AG10803 (cell line): ENCODE measurements around the gene WDR26.

Source experiments
- DNase-seq: peaks from one replicate; pipeline ENCODE4 v3.0.0; 2010; ENCODE audit warnings: low read depth
- H3K4me3 ChIP-seq: 2 replicates; pipeline ENCODE4 v1.5.1; 2011; ENCODE audit warnings: mild to moderate bottlenecking, low read length, control low read depth
- CTCF ChIP-seq: conservative IDR thresholded peaks from 2 replicates; pipeline ENCODE4 v1.5.1; 2011; ENCODE audit warnings: mild to moderate bottlenecking, low read length, control low read depth, inconsistent platforms

WDR26 gene

GRCh38 chr1:224433701-224434672 is 610 bp downstream of the WDR26 start:
- H3K4me3 ChIP-seq: peak overlapping the region; percentile 95
- no peak for TF ChIP-seq CTCF
- DNase-seq: peak; percentile 13

DNA sequence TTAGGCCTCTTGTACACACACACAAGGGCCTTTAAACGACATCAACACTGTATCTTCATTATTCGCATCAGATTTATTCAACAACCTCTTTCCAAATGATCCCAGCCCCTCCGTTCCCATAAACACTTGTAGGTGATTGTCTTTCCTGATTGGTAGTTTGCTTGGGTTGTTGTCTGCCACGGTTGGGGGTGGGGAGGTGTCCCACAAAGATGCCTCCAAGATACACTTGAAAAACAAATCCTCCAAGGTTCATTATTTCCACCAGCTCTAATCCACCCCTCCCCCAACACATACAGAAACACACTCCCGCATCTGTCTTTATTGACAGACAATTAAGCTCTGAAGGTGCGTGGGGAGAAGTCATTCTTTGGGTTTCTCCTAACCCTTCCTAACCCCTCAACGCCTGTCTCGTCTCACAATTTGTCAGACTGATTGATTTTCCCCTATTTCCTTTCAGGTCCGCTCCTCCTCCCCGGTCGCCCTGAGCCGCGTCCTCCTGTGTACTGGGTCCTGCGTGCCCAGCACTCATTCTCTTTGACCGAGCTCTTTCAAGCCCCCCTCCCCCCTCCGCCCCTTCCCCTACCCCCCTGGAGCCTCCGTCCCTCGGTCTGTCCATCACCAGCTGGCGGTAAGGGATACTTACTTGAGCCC is 1.4 kb downstream of the WDR26 start:
- no peak for TF ChIP-seq CTCF
- peak overlapping the region; percentile 95 for H3K4me3 ChIP-seq
- DNase-seq: peak; percentile 4

- DNase-seq: peak; percentile 15
- H3K4me3 ChIP-seq: peak overlapping the region; percentile 95
- no peak for TF ChIP-seq CTCF
These were observed 1.9 kb downstream of the WDR26 start for GRCh38 chr1:224432672-224433040.

DNA sequence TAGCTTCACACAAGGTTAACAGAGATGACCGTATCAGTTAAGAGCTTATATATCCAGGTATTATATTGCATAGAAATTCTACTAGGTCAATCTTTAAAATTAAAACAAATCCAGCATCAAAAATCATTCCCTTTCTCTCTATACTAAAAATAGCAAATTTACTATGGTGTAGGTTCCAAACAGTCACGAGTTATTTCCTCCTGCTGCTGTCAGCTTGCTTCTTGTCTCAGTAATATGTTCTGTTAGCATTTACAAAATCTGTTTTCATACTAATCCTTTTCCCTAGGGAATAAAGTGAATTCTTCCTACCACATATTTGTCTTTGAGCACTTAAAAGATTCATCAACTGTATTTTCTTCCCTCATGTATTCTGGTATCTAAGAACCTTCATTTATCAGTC is 2.5 kb downstream of the WDR26 start:
- H3K4me3 ChIP-seq: peak overlapping the region; percentile 95
- peak; percentile 66 for DNase-seq
- no peak for TF ChIP-seq CTCF

- no peak for TF ChIP-seq CTCF
- no peak for DNase-seq
- H3K4me3 ChIP-seq: peak overlapping the region; percentile 95
These were observed 2.9 kb downstream of the WDR26 start for GRCh38 chr1:224431726-224432125.

DNA sequence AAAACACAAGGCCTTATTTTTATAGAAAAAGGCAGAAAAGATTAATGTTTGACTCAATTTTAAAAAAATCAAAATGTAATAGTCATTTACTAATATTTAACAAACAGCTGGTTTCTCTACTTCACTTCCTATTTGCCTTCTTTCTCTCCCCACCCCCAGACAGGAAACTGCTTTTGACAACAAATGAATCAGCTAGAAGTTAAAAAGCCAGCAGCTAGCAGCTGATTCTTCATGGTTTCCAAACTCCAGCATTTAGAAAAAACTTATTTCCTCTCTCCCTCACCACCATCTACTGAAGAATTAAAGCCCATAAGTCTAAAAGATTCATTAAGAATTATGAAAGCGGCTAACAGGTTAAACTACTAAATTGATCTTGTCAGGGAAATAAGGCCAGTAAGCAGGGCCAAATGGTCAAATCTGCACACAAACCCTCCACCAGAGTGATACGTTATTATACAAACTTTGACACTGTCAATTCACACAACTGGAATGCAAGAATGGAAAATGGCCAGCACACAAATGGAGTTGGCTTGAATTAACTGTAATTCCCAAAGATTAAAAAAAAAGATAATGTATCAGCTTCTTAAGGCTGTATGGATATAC is 4.0 kb downstream of the WDR26 start:
- TF ChIP-seq CTCF: no peak
- DNase-seq: peak; percentile 72
- peak overlapping the region; percentile 32 for H3K4me3 ChIP-seq
